GM12891 (cell line): ENCODE data around the gene MAEA.
"Not testable (repeated sequence)": the region's sequence is repeated elsewhere in the genome, so short reads cannot be mapped to it uniquely, and the experiment has no call there.

Experiments used
- DNase-seq: peaks from one replicate; pipeline ENCODE4 v3.0.0; 2011; ENCODE audit warnings: low spot score; ENCODE audit not compliant: insufficient read length
- FAIRE-seq: peaks from 2 replicates; lab custom pipeline; 2011; peaks lifted over from hg19 to GRCh38; lab: Jason Lieb, UNC
- PAX5 ChIP-seq: IDR thresholded peaks from 2 replicates; pipeline ENCODE4 v1.6.1; 2011; ENCODE audit warnings: low read length, moderate library complexity, mild to moderate bottlenecking; ENCODE audit not compliant: insufficient read depth, severe bottlenecking
- POLR2A ChIP-seq: IDR thresholded peaks from 2 replicates; pipeline ENCODE4 v1.6.1; 2011; ENCODE audit warnings: low read depth, low read length, control low read depth
- POLR2AphosphoS5 ChIP-seq: IDR thresholded peaks from 2 replicates; pipeline ENCODE4 v1.6.1; 2011; ENCODE audit warnings: low read depth, low read length, control low read depth
- POU2F2 ChIP-seq: IDR thresholded peaks from 2 replicates; pipeline ENCODE4 v1.6.1; 2011; ENCODE audit warnings: low read depth, mild to moderate bottlenecking, control low read depth, low read length, moderate library complexity
- SPI1 ChIP-seq: IDR thresholded peaks from 2 replicates; pipeline ENCODE4 v1.6.1; 2011; ENCODE audit warnings: low read depth, low read length, control low read depth
- TAF1 ChIP-seq: IDR thresholded peaks from 2 replicates; pipeline ENCODE4 v1.6.1; 2011; ENCODE audit warnings: low read depth, low read length, control low read depth

Gene MAEA

GRCh38 chr4:1331591-1332353 lies 42.1 kb downstream of the MAEA start:
- TF ChIP-seq TAF1 (no peak), POU2F2 (no peak), SPI1 (no peak)
- DNase-seq (no peak), FAIRE-seq (no peak)

GRCh38 chr4:1332686-1333085 lies 43.0 kb downstream of the MAEA start:
- no peak for TF ChIP-seq POLR2AphosphoS5
- no peak for TF ChIP-seq TAF1
- no peak for TF ChIP-seq POU2F2
- DNase-seq (no peak), FAIRE-seq (no peak)

- TF ChIP-seq SPI1 (no peak), POLR2AphosphoS5 (no peak), POLR2A (no peak), PAX5 (no peak), POU2F2 (no peak), TAF1 (no peak)
- FAIRE-seq, result no peak
- DNase-seq, result no peak
These were observed 43.6 kb downstream of the MAEA start for GRCh38 chr4:1333256-1333655.

GRCh38 chr4:1333851-1334578 lies 44.3 kb downstream of the MAEA start:
- DNase-seq, FAIRE-seq: not testable (repeated sequence)

- no peak for DNase-seq
- TF ChIP-seq POLR2A (no peak), POLR2AphosphoS5 (no peak), PAX5 (no peak), POU2F2 (no peak), TAF1 (no peak), SPI1 (no peak)
- FAIRE-seq, result no peak
These were observed 44.8 kb downstream of the MAEA start for GRCh38 chr4:1334579-1334895.

GRCh38 chr4:1335193-1335883 lies 45.6 kb downstream of the MAEA start:
- not testable (repeated sequence) for FAIRE-seq

GRCh38 chr4:1336088-1336491 lies 46.4 kb downstream of the MAEA start:
- DNase-seq (no peak), FAIRE-seq (no peak)
- TF ChIP-seq POLR2AphosphoS5, result no peak
- TF ChIP-seq PAX5, result no peak
- TF ChIP-seq SPI1, result no peak
- no peak for TF ChIP-seq TAF1
- TF ChIP-seq POU2F2, result no peak
- TF ChIP-seq POLR2A, result no peak

More at GRCh38 chr4:1335193-1335883, 45.6 kb downstream of the MAEA start:
- DNase-seq, result not testable (repeated sequence)

- DNase-seq (no peak), FAIRE-seq (no peak)
- no peak for TF ChIP-seq PAX5
- TF ChIP-seq POU2F2, result no peak
- no peak for TF ChIP-seq TAF1
- TF ChIP-seq POLR2A, result no peak
- no peak for TF ChIP-seq SPI1
- TF ChIP-seq POLR2AphosphoS5, result no peak
These were observed 47.7 kb downstream of the MAEA start for GRCh38 chr4:1337376-1337831.

GRCh38 chr4:1337951-1338751 lies 48.5 kb downstream of the MAEA start:
- no peak for FAIRE-seq
- TF ChIP-seq SPI1 (no peak), POU2F2 (no peak), PAX5 (no peak), POLR2A (no peak), POLR2AphosphoS5 (no peak), TAF1 (no peak)
- no peak for DNase-seq
